Effector memory CD4-positive, alpha-beta T cell (primary cell): ENCODE data around the gene LRCOL1.

Source experiments
- DNase-seq, 3 donors: peaks; one replicate each; pipeline ENCODE4 v3.0.0-alpha.2; 2020
- H3K27ac ChIP-seq: 2 replicates; pipeline ENCODE4 v1.7.0; 2013; ENCODE audit warnings: mild to moderate bottlenecking, low read length, moderate library complexity; ENCODE audit not compliant: insufficient read depth, poor library complexity, severe bottlenecking
- H3K27me3 ChIP-seq: replicated peaks from 2 replicates; pipeline ENCODE4 v1.7.0; 2013; ENCODE audit warnings: mild to moderate bottlenecking, low read length; ENCODE audit not compliant: insufficient read depth, control insufficient read depth, poor library complexity, severe bottlenecking
- H3K36me3 ChIP-seq: 2 replicates; pipeline ENCODE4 v1.7.0; 2013; ENCODE audit warnings: mild to moderate bottlenecking, low read length, moderate library complexity; ENCODE audit not compliant: control insufficient read depth, insufficient read depth
- H3K4me1 ChIP-seq: 2 replicates; pipeline ENCODE4 v1.7.0; 2013; ENCODE audit warnings: low read length, mild to moderate bottlenecking; ENCODE audit not compliant: control insufficient read depth, insufficient read depth, poor library complexity, severe bottlenecking
- H3K4me3 ChIP-seq: 2 replicates; pipeline ENCODE4 v1.7.0; 2013; ENCODE audit warnings: low read length, low read depth, mild to moderate bottlenecking; ENCODE audit not compliant: insufficient read depth, poor library complexity, severe bottlenecking
- H3K9me3 ChIP-seq: 2 replicates; pipeline ENCODE4 v1.7.0; 2013; ENCODE audit warnings: mild to moderate bottlenecking, low read length, moderate library complexity; ENCODE audit not compliant: control insufficient read depth

The LRCOL1 gene

DNA sequence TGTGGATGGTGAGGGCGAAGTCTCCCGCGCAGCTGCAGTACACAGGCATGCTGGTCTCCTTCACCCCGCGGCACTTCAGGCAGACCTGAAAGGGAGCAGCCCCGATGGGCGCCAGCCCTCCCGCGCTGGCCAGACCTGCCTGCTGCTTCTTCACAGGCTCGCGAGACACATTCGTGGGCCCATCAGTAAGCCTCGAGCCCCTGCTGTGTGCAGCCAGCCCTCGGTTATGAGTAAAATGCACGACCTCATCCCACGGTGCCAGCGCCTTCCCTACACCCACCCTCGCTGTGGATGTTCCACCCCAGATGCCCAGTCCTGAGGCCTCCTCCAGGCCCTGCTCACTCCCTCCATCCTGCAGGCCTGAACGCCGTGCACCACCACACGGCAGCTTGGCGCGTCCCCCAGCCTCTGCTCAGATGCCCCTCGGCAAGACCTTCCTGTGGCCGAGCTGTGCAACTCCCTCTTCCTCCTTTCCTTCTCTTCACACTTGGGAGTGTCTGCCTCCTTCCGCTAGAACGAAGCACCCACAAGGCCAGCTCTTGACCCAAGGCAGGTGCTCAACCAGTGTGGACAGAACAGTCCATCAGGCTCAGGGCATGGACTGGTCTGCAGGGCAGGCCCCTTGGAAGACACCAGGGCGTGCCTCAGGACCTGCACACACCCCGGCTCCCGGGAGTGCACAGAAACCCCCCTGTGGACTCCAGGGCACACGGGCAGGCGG, 14.7 kb upstream of the LRCOL1 start:
- Histone ChIP-seq H3K9me3 (no peaks in the 10 kb centered on the region), H3K36me3 (peaks cover 15% of the 10 kb centered on the region), H3K4me3 (no peak overlapping the region), H3K27ac (no peak overlapping the region), H3K27me3 (no peaks in the 10 kb centered on the region), H3K4me1 (no peaks in the 10 kb centered on the region)
- DNase-seq, result no peak

DNA sequence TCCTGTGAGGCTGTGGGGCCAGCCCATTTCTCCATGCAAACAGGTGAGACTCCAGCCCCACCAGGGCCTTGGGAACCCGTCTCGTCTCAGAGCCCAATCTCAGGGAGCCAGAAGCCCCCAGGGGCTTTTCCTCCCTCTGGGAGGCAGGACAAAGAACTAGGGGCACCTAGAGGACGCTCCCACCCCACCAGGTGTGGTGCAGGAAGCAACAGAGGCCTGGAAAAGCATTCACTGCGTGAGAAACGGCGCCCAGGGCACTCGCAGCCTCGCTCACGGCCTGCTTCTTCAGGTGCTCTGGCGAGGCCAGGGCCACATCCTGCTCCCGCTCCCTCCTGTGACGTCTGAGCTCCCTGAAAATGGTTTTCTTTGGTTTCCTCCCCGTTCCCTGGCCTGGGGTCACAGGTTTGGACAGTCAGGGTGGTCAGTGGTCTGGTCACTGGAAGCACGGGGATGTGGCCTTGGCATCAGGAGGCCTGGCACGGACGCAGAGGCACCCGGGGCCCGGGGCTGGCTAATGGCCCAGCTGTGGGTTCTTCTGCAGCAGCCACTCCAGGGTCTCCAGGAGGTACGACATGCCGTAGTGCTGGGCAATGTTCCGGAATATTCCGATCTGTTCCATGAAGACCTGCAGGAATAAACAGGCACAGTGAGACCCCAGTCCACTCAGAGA, 13.9 kb upstream of the LRCOL1 start:
- no peak overlapping the region for H3K27ac ChIP-seq
- no peak for DNase-seq
- H3K27me3 ChIP-seq, result no peaks in the 10 kb centered on the region
- no peak overlapping the region for H3K4me3 ChIP-seq
- no peaks in the 10 kb centered on the region for H3K4me1 ChIP-seq
- H3K9me3 ChIP-seq, result no peaks in the 10 kb centered on the region
- peaks cover 15% of the 10 kb centered on the region for H3K36me3 ChIP-seq

DNA sequence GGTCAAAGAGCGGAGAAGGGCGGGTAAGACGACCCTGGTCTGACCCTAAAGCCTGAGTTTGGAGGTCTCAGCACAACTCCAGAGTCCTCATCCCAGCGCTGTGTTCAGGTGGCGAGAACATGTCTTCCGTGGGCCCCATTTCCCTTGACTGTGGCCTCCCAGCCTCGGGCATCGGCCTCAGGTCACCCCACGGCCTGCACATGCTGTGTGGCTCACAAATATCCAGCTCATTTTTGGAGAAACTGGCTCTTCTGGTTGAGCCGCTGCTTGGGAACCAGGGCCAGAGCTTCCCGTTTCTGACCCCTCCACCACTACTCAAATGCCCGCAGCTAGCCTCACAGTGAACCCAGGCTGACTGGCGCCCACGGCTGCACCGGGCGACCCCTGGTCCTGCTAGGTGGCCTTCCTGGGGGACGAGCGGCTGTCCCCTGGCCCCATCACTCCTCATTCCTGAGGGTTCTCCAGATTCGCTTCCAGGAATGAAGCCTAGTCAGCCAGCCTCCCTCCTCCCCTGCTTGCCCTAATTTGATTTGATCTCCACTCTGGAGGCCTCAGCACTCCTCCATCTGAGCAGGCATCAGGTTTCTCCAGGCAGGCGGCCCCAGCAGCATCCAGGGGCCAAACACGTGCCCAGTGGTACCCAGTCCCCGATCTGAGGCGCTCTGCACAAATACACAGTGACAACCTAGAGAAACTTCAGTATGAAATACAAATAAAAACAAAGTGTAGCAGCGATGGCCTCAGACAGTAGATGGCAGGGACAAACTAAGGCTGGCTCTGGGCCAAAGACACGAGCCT, 12.9 kb upstream of the LRCOL1 start:
- no peak for DNase-seq
- Histone ChIP-seq H3K27me3 (peaks cover 1% of the 10 kb centered on the region), H3K9me3 (no peaks in the 10 kb centered on the region), H3K27ac (no peak overlapping the region), H3K36me3 (peaks cover 15% of the 10 kb centered on the region), H3K4me1 (peaks cover under 1% of the 10 kb centered on the region), H3K4me3 (no peak overlapping the region)

DNA sequence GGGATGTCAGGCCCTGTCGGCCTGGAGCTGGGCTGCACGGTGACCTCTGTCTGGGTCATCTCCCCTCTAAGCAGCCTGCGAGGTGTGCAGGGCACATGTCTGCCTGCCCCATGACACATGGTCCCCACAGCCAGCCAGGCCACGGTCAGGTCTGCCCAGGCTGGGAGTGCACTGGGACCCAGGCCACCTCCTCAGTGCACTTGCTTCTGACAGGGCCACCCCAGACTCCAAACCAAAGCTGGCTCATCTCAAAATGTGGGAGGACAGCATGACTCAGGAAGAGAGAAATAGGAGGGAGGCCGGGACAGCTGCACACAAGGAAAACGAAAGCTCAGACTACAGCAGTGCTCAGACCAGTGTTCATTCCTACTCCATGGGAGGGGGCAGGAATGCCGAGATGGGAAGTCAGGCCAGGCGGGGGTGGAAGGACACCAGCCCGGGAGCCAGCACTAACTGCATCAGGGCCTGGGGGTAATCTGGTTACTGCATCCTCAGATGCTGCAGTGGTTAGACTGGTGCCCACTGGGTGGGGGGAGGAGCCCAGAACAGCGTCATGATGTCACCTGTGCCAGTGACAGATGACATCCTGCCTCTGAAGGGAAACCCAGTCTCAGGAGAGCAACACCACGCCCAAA, 12.2 kb upstream of the LRCOL1 start:
- Histone ChIP-seq H3K36me3 (peaks cover 15% of the 10 kb centered on the region), H3K27me3 (peaks cover 9% of the 10 kb centered on the region), H3K9me3 (no peaks in the 10 kb centered on the region), H3K4me3 (no peak overlapping the region), H3K27ac (no peak overlapping the region), H3K4me1 (peaks cover 3% of the 10 kb centered on the region)
- no peak for DNase-seq

DNA sequence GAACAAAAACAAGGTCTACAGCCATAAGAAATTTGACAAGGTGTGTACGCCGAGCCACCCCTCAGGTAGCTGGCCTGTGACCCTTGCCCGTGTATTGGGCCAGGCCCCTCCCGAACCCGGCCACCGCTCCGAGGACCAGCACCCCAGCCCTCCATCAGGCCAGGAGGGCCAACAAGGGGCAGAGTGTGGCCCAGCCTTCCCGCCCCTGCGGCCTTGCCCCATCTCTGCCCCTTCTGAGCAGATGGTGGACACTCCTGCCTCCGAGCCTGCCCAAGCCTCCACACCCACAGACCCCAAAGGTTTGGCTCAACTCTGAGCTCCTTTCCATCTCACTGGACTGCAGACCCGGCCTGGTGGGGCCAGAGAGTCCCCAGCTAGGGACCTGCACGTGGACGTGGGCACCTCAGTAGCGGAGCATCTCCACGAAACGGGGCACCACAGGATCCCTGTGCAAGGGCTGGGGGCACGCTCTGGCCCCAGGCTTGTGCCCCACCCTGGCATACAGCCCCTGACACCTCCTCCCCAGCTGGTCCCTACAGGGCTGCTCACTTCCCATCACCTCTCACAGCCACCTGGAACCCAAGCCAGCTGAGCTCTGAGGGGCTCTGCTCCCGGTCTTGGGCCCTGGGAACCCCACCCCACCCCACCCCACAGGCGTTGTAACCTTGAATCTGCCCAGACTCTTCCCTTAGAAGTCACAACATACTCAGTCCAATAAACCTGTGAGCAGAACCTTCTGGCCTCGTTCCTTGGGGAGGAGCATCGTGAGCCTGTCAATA, 11.5 kb upstream of the LRCOL1 start:
- Histone ChIP-seq H3K36me3 (peaks cover 15% of the 10 kb centered on the region), H3K4me3 (no peak overlapping the region), H3K27me3 (peaks cover 15% of the 10 kb centered on the region), H3K4me1 (peaks cover 3% of the 10 kb centered on the region), H3K27ac (no peak overlapping the region), H3K9me3 (no peaks in the 10 kb centered on the region)
- no peak for DNase-seq

DNA sequence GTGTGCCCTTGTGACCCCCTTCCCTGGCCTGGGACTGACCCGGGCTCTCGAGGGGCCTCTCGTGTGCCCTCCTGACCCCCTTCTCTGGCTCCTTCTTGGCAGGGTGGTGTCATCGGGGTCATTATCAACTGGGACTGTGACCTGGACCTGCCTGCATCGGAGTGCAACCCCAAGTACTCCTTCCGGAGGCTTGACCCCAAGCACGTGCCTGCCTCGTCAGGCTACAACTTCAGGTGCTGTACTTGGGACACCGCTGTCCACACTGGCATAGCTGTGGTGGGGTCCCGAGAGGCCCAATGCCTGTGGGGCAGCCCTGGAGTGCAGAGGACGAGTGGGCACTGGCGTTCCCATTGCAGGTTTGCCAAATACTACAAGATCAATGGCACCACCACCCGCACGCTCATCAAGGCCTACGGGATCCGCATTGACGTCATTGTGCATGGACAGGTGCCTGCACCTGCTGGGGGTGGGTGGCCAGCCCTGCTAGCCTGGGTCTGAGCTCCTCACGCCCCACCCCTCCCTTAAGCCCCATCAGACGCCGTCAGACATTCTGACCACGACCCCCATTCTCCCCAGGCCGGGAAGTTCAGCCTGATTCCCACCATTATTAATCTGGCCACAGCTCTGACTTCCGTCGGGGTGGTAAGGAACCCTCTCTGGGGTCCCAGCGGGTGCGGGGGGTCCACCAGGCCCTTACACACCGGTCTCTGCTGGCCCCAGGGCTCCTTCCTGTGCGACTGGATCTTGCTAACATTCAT, 10.7 kb upstream of the LRCOL1 start:
- no peak overlapping the region for H3K27ac ChIP-seq
- no peaks in the 10 kb centered on the region for H3K9me3 ChIP-seq
- DNase-seq, result no peak
- H3K36me3 ChIP-seq, result peaks cover 15% of the 10 kb centered on the region
- peaks cover 3% of the 10 kb centered on the region for H3K4me1 ChIP-seq
- H3K4me3 ChIP-seq, result no peak overlapping the region
- H3K27me3 ChIP-seq, result peaks cover 18% of the 10 kb centered on the region

DNA sequence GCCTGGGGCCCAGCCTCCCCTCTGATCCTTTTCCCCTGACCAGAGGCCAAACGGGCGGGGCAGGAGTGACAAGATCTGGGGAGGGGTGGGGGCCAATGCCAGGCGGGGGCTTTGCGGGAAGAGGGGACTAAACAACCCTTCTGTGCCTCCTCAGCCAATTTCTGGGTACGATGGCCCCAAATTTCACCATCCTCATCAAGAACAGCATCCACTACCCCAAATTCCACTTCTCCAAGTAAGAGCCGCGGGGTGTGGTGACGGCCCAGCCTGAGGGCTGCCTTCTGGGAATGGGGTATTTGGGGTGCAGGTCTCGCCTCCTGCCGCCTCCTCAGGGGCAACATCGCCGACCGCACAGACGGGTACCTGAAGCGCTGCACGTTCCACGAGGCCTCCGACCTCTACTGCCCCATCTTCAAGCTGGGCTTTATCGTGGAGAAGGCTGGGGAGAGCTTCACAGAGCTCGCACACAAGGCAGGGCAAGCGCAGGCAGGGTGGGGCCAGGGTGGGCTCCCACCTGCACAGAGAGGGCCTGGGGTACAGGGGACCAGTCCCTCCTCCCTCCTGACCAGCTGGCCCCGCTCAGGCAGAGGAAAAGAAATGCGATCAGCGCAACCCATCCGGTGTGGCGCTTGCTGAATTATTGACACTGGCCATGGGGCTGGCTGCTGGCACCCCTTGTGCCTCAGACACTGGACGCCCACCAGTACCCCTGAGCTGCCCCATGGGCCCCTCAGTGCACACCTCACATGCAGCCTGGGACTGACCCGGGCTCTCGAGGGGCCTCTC, 9.9 kb upstream of the LRCOL1 start:
- no peaks in the 10 kb centered on the region for H3K9me3 ChIP-seq
- peaks cover 13% of the 10 kb centered on the region for H3K36me3 ChIP-seq
- H3K27me3 ChIP-seq, result peaks cover 26% of the 10 kb centered on the region
- no peak overlapping the region for H3K27ac ChIP-seq
- peaks cover 3% of the 10 kb centered on the region for H3K4me1 ChIP-seq
- H3K4me3 ChIP-seq, result no peak overlapping the region
- DNase-seq, result no peak

DNA sequence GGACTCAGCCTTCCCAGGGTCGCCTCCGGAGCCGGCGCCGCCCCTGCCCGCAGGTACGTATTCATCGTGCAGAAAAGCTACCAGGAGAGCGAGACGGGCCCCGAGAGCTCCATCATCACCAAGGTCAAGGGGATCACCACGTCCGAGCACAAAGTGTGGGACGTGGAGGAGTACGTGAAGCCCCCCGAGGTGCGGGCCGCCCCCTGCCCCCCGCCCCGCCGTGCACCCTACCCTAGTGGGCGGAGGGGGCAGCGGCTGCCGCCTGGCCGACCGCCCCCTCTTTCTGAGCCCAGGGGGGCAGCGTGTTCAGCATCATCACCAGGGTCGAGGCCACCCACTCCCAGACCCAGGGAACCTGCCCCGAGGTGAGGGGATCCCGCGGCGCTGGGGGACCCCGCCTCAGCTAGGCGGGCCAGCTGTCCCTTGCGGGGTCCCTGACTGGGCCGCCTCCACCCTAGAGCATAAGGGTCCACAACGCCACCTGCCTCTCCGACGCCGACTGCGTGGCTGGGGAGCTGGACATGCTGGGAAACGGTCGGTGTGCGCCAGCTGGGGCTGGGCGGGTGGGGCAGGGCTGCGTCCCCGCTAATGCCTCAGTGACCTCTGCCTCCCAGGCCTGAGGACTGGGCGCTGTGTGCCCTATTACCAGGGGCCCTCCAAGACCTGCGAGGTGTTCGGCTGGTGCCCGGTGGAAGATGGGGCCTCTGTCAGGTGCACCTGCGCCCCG, 9.2 kb upstream of the LRCOL1 start:
- DNase-seq, result no peak
- H3K4me3 ChIP-seq, result no peak overlapping the region
- H3K27me3 ChIP-seq, result peaks cover 30% of the 10 kb centered on the region
- no peak overlapping the region for H3K27ac ChIP-seq
- peaks cover 6% of the 10 kb centered on the region for H3K36me3 ChIP-seq
- H3K9me3 ChIP-seq, result no peaks in the 10 kb centered on the region
- H3K4me1 ChIP-seq, result peaks cover 3% of the 10 kb centered on the region
